ENCODE data around the gene UBALD2. TPM values are rescaled to one million over a fixed set of nuclear protein-coding genes. Genes with fewer than 3 reads are reported as not detected.
"Not testable (repeated sequence)": the region's sequence is repeated elsewhere in the genome, so short reads cannot be mapped to it uniquely, and the experiment has no call there.

UBALD2 gene
- total RNA-seq, 1 donor from 2014 or later, result 26.0 TPM

DNA sequence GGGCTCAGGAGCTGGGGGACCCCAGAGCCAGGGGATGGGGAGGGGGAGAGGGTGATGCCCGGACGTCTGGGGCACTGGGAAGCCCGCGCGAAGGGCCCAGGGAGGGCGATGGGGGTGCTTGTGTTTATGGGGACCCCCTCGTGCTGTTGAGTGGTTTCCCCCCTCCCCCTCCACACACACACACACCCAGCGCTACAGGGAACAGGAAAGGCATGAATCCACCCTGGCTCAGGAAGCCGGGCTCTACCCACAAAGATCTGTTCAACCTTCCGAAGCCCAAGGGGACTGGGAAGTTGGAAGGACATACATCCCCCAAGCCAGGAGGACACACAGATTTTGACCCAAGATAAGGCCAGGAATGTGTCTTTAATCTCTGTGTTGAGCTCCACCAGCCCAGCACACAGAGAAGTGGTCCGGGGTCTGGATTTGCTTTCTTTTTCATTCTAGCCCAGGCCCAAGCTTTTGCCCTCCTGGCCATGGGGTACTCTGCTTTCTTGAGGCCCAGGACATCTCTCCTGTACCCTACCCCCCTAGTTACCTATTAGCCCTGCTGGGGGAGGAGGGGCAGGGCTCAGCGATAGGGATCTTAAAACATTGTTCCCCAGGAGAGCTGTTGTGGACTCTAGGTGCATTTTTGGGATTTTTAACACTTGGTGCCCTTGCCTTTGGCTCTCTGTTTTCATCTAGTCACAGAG lies 1.2 kb downstream of the UBALD2 start:
- peaks cover 15% of the 10 kb centered on the region for H3K36me3 ChIP-seq
- intact Hi-C loops (cut with micrococcal nuclease), result no loop called here
- peaks cover 78% of the 10 kb centered on the region for H3K4me1 ChIP-seq
- peak overlapping the region; percentile 96 for H3K27ac ChIP-seq (replicated peaks)
- H3K9me3 ChIP-seq (replicated peaks), result no peaks in the 10 kb centered on the region
- no peaks in the 10 kb centered on the region for H3K27me3 ChIP-seq (ENCODE audit: low read depth)
- TF ChIP-seq, protein P1, sequence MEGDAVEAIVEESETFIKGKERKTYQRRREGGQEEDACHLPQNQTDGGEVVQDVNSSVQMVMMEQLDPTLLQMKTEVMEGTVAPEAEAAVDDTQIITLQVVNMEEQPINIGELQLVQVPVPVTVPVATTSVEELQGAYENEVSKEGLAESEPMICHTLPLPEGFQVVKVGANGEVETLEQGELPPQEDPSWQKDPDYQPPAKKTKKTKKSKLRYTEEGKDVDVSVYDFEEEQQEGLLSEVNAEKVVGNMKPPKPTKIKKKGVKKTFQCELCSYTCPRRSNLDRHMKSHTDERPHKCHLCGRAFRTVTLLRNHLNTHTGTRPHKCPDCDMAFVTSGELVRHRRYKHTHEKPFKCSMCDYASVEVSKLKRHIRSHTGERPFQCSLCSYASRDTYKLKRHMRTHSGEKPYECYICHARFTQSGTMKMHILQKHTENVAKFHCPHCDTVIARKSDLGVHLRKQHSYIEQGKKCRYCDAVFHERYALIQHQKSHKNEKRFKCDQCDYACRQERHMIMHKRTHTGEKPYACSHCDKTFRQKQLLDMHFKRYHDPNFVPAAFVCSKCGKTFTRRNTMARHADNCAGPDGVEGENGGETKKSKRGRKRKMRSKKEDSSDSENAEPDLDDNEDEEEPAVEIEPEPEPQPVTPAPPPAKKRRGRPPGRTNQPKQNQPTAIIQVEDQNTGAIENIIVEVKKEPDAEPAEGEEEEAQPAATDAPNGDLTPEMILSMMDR (IDR thresholded peaks at IDR 0.05; ENCODE audit: borderline replicate concordance), result no peak
- H3K4me3 ChIP-seq, result peak overlapping the region; percentile 93
- no peak for DNase-seq

DNA sequence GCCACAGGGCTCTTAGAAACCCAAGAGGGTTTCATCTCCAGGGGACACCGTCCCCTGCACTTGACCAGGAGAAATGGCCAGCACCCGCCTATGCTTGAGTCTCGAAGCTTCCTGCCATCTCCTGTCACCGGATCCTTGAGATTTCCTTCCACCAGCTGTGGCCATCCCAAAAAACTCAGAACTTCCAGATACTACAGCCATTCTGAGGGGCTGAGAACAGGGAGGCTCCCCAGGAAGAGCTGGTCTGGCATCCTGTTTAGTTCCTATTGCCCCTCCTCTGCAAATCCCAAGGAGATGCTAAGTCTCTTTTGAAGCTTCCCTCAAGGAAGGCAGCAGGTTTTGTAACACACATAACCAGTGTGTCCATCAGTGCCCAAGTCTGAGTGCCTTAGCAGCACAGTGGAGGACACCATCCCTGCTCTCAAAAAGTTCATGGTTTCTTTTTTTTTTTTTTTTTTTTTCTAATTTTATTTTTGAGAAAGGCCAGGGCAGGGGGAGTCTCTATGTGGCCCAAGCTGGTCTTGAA lies 2.0 kb downstream of the UBALD2 start:
- DNase-seq, result no peak
- no peaks in the 10 kb centered on the region for H3K9me3 ChIP-seq (replicated peaks)
- intact Hi-C loops (cut with micrococcal nuclease), result no loop called here
- peak overlapping the region; percentile 96 for H3K27ac ChIP-seq (replicated peaks)
- H3K4me3 ChIP-seq, result peak overlapping the region; percentile 93
- TF ChIP-seq, protein P1 (IDR thresholded peaks at IDR 0.05; ENCODE audit: borderline replicate concordance), result no peak
- peaks cover 84% of the 10 kb centered on the region for H3K4me1 ChIP-seq
- H3K27me3 ChIP-seq (ENCODE audit: low read depth), result no peaks in the 10 kb centered on the region
- H3K36me3 ChIP-seq, result peaks cover 15% of the 10 kb centered on the region

DNA sequence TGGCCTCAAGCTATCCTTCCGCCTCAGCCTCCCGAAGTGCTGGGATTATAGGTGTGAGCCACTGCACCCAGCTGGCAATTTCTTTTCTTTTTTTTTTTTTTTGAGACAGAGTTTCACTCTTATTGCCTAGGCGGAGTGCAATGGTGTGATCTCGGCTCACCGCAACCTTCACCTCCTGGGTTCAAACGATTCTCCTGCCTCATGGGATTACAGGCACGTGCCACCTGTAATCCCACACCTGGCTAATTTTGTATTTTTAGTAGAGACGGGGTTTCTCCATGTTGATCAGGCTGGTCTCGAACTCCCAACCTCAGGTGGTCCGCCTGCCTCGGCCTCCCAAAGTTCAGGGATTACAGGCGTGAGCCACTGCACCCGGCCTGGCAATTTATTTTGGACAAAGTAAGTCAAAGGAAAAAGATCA lies 2.4 kb downstream of the UBALD2 start:
- H3K27ac ChIP-seq (replicated peaks), result peak overlapping the region; percentile 96
- H3K4me3 ChIP-seq, result peak overlapping the region; percentile 93
- H3K36me3 ChIP-seq, result peaks cover 15% of the 10 kb centered on the region
- intact Hi-C loops (cut with micrococcal nuclease); H3K9me3 ChIP-seq (replicated peaks); DNase-seq; H3K27me3 ChIP-seq (ENCODE audit: low read depth): not testable (repeated sequence)
- H3K4me1 ChIP-seq, result peaks cover 84% of the 10 kb centered on the region

DNA sequence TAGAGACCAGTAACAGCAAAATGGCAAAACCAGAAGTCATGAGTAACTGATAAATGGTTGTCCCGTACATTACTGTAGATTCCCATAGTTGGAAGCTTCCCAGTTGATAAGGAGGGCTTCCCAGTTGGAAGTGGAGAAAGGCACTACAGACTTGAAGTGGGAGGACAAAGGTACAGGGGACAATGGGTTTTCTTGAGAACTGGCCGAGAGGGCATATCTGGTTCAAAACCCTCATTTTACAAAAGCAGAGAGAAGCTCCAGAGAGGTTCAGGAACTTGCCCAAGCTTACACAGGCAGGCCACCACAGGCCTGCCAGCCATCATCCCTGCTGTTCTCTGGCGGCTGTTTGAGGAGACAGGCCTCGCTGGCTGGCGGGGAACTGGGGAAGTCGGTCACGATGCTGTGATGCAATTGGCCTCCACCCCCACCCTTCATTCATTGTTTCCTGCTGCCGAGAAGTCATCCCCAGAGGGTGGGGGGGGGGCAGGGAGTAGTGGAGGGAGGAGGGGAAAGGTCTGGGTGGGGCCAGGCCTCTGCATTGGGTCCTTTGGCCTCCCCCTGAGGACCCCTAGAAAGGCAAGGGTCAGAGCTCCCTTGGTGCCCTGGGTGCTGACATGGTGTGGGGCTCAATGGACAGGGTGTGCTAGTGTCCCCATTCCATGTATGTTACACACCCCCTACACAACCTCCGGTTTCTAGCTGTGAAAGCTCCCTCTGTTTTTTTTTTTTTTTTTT lies 3.0 kb downstream of the UBALD2 start:
- Histone ChIP-seq H3K36me3 (peaks cover 15% of the 10 kb centered on the region), H3K27ac (replicated peaks) (peak overlapping the region; percentile 96), H3K4me1 (peaks cover 84% of the 10 kb centered on the region), H3K9me3 (replicated peaks) (no peaks in the 10 kb centered on the region), H3K4me3 (peak overlapping the region; percentile 93), H3K27me3 (ENCODE audit: low read depth) (no peaks in the 10 kb centered on the region)
- TF ChIP-seq, protein P1 (IDR thresholded peaks at IDR 0.05; ENCODE audit: borderline replicate concordance), result no peak
- peak; percentile 84 for DNase-seq
- intact Hi-C loops (cut with micrococcal nuclease), result no loop called here

DNA sequence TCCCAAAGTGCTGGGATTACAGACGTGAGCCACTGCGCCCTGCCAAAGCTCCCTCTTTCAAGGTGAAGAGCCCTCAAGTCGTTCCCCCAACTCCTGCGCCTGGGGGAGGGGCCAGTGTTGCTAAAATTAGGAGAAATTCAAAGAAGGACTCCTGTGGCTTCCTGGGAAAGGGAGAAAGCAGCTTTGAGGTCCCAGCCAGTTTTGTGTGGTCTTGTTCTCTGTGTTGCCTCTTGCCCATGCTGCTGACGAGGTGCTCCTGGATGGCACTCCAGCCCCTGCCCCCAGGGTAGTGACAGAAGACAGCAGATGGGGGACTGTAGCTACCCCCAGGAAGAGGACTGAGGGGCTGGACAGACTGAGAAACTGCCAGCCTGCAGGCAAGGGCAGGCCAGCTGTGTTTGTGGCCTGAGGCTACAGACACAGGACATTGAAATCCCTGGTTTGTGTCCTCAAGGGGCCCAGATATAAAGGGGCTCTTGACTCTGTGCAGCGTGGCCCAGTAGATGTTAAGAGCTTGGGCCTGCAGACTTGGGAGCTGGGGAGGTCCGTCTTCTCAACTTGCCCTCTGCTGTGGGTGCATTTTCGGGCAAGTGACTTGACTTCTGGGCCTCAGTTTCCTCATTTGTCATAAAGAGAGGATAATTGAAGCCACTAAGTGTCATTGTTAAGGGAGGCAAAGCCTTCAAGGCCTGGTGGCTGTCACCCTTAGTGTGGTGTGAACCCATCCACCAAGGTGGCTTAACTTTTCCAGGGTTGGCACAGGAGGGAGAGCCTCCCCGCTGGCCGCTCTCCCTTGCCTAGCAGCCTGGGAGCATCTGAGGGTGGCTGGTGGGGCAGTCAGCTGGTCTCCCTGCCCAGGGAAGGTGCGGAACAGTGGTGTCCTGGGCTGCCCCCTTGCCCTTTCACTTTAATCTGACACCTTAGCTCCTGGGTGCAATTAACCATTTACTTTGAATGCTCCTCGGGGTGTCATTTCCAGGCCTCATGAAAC lies 4.1 kb downstream of the UBALD2 start:
- DNase-seq, result no peak
- peak overlapping the region; percentile 96 for H3K27ac ChIP-seq (replicated peaks)
- H3K4me1 ChIP-seq, result peaks cover 85% of the 10 kb centered on the region
- H3K36me3 ChIP-seq, result peaks cover 15% of the 10 kb centered on the region
- peak overlapping the region; percentile 93 for H3K4me3 ChIP-seq
- no peaks in the 10 kb centered on the region for H3K27me3 ChIP-seq (ENCODE audit: low read depth)
- intact Hi-C loops (cut with micrococcal nuclease), result no loop called here
- no peaks in the 10 kb centered on the region for H3K9me3 ChIP-seq (replicated peaks)
- TF ChIP-seq, protein P1 (IDR thresholded peaks at IDR 0.05; ENCODE audit: borderline replicate concordance), result no peak
